Stimulated activated CD8-positive, alpha-beta memory T cell treated with anti-CD3 and anti-CD28 coated beads, Interleukin-15, amount 100 ng/mL, for 48 hours (primary cell): Measurements from ENCODE around the gene CD37.
A peak's percentile ranks its signal among the peaks of the same experiment; 100 is the strongest.
"Not testable (repeated sequence)": the region's sequence is repeated elsewhere in the genome, so short reads cannot be mapped to it uniquely, and the experiment has no call there.

ENCODE experiments used
- DNase-seq, 2 donors: peaks; one replicate each; pipeline ENCODE4 v3.0.0-alpha.2; 2020; ENCODE audit warnings: low read depth in 2 of 2

CD37 gene

GRCh38 chr19:49335071-49335783, at the start of gene CD37:
TSS of gene CD37 (plus strand) at chr19:49335406. CDS start at chr19:49335541, 135 bp downstream.
- no peak for DNase-seq

GRCh38 chr19:49287141-49287770, 48.0 kb upstream of the CD37 start:
- no peak for DNase-seq

GRCh38 chr19:49288205-49288604, 47.0 kb upstream of the CD37 start:
- not testable (repeated sequence) for DNase-seq

DNA sequence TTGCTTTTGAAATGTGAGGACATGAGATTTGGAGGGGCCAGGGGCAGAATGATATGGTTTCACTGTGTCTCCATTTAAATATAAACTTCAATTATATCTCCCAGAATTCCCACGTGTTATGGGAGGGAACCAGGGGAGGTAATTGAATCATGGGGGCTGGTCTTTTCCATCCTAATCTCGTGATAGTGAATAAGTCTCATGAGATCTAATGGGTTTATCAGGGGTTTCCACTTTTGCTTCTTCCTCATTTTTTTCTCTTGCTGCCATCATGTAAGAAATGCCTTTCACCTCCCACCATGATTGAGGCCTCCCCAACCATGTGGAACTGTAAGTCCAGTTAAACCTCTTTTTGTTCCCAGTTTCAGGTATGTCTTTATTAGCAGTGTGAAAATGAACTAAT, 45.9 kb upstream of the CD37 start:
- DNase-seq, result not testable (repeated sequence)

DNA sequence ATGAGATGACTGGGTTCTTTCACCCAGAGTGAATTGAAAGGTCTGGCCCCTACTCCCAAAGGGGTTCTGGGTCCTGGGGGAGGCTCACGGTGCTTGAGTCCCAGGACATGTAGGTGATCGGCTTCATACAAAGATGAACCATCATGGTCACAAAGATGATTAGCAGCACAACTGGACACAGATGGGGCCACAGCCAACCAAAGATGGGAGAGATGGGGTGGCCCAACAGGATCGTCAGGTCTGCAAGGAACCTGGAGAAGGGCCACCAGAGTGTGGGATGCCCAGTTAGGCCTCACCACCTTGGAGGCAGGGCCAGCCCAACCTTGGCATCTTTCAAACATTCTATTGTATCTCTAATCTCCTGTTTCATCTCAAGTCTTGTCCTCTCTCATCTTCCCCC, 44.7 kb upstream of the CD37 start:
- DNase-seq, result no peak

GRCh38 chr19:49294401-49294800, 40.8 kb upstream of the CD37 start:
- no peak for DNase-seq

- no peak for DNase-seq
Measured at GRCh38 chr19:49295208-49295880, 39.9 kb upstream of the CD37 start.

- no peak for DNase-seq
Measured at GRCh38 chr19:49297403-49297802, 37.8 kb upstream of the CD37 start.

- not testable (repeated sequence) for DNase-seq
Measured at GRCh38 chr19:49298653-49299052, 36.6 kb upstream of the CD37 start.

DNA sequence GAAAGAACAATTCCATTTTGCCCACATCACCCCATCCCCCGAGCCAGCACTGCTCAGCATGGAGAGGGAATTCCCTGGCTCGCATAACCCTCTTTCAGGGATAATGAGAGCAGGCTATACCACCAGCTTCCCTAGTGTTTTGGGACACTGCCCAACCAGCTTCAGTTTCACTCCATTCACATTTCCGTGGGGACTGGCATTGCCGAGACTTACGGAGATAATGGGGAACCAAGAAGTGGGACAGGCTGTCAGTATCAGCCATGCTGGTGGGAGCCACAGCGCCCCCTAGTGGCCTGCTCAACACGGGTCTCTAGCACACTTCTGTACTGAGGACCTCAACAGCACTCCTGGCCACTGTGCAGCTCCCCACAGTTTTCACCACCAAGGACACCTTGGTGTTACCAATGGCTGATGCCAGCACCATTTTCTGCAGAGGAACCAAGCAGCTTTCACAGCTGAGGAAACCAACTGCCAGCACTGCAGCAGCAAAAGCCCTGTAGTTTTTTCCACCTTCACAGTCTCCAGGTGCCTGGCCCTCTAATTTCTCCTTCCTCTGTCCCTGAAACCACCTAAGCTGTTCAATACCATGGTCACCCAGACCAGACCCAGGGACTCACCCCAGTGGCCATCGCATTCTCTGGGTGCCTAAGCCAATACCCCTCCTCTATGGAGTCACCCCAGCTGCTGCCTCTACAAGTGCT, 33.9 kb upstream of the CD37 start:
- DNase-seq, result peak; percentile 65

- DNase-seq, result no peak
Measured at GRCh38 chr19:49301866-49302252, 33.3 kb upstream of the CD37 start.

DNA sequence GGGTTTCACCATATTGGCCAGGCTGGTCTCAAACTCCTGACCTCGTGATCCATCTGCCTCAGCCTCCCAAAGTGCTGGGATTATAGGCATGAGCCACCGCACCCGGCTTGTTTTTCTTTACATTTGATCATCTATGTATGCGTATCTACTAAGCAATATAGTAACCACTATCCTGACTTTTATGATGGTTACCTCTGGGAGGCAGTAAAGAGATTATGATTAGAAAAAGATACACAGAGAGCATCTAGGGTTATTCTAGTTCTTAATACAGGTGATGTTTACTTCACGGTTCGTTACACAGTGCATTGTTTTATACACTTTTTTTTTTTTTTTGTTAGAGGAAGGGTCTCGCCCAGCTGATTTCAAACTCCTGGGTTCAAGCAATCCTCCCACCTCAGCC, 28.5 kb upstream of the CD37 start:
- DNase-seq, result not testable (repeated sequence)

- no peak for DNase-seq
Measured at GRCh38 chr19:49309087-49309486, 26.1 kb upstream of the CD37 start.

DNA sequence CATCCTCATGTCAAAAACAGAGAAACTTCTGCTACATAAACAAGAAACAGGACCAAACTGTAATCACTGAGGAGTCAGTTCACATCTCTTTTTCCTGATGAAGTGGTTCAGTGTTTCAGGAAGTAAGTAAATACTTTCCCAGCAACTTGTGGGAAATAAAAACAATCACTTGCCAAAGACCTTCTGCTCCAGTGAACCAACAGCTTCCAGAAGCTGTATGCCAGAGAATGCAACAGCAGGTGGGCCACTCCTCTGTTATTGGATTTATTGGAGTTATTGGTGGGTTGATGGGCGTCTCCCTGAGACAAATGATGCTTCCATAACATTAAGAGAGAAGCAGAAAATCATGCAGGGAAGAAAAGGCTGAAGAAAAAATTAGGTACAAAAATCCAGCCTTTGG, 20.1 kb upstream of the CD37 start:
- DNase-seq, result no peak

GRCh38 chr19:49316284-49316683, 18.9 kb upstream of the CD37 start:
- no peak for DNase-seq

DNA sequence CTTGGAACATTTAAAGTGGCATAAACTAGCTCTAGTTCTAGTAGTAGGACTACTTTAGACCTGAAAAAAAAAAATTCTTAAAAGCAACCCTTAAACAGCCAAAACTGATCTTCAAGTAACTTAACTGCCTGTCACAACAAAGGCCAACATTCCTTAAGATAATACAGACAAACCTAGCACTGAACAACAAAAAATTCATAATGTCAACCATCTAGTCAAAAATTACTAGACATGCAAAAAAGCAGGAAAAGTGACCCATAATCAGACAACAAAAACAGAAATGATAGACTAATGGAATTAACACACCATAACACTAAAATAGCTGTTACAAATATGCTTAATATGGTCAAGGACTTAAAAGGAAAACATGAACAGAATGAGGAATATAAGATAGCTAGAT, 16.9 kb upstream of the CD37 start:
- no peak for DNase-seq

DNA sequence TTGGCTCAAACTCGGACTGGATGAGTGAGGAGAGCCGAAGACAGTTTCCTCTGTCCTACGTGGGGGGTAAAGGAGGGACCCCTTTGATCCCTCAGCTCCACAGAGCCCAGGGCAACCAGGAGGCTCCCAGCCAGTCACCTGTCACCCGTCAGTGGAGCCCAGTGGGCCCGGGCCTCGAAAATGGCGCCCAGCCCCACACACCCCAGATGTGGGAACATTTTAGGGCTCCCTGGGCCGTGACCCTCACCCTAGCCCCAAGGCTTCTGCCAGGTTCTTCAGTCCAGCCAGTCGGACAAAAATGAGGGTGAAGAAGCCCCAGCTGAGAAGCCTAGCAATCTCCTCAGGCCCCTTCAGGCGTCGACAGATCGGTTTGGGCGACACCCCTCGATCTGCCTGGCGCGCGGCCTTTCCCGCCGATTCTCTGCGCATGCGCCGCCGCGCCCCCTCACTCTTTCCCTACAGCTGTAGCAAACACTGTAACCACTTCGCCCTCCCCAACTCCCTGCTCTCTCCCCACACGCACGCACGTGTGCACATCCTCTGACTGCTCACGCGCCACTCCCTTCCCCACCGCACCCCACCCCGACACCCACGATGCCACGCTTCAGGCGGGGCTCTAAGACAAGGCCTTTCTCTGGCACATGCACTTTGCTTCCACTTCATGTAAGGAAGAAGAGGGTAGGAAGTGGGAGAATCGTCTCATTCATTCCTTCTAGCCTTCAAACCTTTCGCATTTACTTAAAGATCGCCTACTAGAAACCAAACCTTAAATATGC, 10.2 kb upstream of the CD37 start, which contains the start of gene SLC6A16:
SLC6A16 (minus strand) TSS at position 391 of the 776 bp plus-strand sequence. CDS start 13,844 bp downstream, outside the sequence.
- no peak for DNase-seq

- DNase-seq, result not testable (repeated sequence)
Measured at GRCh38 chr19:49325756-49326155, 9.4 kb upstream of the CD37 start.

DNA sequence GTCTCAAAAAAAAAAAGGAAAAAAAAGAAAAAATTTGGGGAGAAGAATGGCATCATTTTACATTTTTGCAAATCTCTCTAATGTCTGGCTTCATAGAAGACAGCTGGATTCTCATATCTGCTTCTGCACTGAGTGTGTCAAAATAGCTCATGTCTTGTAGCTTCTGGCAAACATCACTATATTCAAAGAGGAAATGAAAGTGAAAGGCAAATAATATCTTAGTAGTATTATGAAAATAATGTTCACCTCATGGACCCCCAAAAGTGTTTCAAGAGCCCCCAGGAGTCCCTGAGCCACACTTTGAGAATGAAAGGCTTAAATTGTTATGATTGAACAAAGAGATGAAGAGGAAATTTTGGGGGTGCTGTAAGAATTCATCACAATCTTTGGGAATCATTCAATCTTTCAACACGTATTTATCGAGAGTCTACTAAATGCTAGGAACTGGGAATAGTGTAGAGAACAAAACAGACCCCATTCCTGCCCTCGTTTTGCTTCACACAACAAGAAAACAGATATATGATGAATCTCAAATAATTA, 9.0 kb upstream of the CD37 start:
- DNase-seq, result no peak

- DNase-seq, result no peak
Measured at GRCh38 chr19:49327878-49328544, 7.2 kb upstream of the CD37 start.

DNA sequence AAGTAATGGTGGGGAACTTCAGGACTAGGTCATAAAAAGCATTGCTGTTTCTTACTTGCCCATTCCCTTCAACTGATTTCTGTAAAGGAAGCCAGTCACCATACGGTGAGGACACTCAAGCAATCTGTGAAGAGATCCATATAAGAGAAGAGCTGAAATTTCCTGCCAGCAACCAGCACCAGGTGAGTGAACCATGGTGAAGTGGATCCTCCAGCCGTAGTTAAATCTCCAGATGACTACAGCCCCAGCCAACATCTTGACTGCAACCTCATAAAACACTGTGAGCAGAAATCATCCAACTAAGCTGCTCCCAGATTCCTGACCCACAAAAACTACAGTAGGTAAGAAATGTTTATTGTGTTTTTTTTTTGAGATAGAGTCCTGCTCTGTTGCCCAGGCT, 6.5 kb upstream of the CD37 start:
- DNase-seq, result no peak
